ENCODE data around the gene BRD7.

DNA sequence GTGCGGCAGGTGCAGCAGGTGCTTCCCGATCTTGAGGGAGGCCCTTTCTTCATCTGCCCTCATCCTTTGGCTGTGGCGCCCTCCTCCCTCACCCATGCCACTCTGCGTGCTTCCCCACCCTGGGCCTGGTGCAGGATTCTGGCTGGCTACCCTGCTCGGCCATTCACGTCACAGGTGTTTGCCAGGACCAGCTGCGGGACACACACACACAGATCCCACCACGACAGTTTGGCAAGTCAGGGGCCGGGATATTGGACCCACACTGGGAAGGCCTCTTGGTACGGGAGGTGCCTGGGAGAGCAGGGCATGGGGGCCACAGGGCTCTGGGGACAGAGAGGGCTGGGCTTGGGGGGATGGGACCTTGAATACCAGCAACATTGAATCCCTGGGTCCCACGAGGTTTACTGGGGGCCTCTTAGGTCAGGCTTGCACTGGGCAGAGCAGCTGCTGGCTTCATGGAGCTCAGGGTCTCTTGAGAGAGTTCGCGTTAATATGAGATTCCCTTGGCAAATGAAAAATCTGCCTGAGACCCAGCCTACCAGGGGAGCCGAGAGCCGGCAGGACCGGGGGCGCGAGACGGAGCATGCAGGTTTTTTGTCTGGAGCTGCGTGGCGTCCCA is 87.3 kb downstream of the BRD7 start:
- TF ChIP-seq, protein P1, sequence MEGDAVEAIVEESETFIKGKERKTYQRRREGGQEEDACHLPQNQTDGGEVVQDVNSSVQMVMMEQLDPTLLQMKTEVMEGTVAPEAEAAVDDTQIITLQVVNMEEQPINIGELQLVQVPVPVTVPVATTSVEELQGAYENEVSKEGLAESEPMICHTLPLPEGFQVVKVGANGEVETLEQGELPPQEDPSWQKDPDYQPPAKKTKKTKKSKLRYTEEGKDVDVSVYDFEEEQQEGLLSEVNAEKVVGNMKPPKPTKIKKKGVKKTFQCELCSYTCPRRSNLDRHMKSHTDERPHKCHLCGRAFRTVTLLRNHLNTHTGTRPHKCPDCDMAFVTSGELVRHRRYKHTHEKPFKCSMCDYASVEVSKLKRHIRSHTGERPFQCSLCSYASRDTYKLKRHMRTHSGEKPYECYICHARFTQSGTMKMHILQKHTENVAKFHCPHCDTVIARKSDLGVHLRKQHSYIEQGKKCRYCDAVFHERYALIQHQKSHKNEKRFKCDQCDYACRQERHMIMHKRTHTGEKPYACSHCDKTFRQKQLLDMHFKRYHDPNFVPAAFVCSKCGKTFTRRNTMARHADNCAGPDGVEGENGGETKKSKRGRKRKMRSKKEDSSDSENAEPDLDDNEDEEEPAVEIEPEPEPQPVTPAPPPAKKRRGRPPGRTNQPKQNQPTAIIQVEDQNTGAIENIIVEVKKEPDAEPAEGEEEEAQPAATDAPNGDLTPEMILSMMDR (IDR thresholded peaks at IDR 0.05): no peak
- no peak for TF ChIP-seq POLR2AphosphoS5 (IDR thresholded peaks at IDR 0.05)
- TF ChIP-seq EP300 (IDR thresholded peaks at IDR 0.05): no peak
